Transverse colon (tissue), 3 donors: ENCODE data around the gene SBF2.

ENCODE experiments used
- CTCF ChIP-seq, 5 experiments: fragments of 200-600 bp in 3 of 5; fragments of 450-650 bp in 2 of 5; sonication (generic) in 3 of 5; IDR thresholded peaks; 1 replicate in 2 of 5; 2 replicates in 3 of 5; pipeline ENCODE4 v1.5.1; 2016 to 2017; ENCODE audit warnings: antibody characterized with exemption in 5 of 5, inconsistent platforms in 3 of 5, mild to moderate bottlenecking in 2 of 5, moderate library complexity in 1 of 5
- POLR2A ChIP-seq: fragments of 450-650 bp; IDR thresholded peaks from one replicate; pipeline ENCODE4 v1.6.1; 2016; ENCODE audit warnings: antibody characterized with exemption, mild to moderate bottlenecking, moderate library complexity

- TF ChIP-seq CTCF (IDR thresholded peaks at IDR 0.05), result no peak
- TF ChIP-seq POLR2A, result no peak
Measured at GRCh38 chr11:9947231-9947864, 346.7 kb downstream of the SBF2 start.
